HK-2 (cell line): ENCODE results near the gene ALAS1.

Experiments used
- DNase-seq: peaks from one replicate; pipeline ENCODE4 v3.0.0-alpha.2; 2018; ENCODE audit not compliant: unreplicated experiment

Gene ALAS1

DNA sequence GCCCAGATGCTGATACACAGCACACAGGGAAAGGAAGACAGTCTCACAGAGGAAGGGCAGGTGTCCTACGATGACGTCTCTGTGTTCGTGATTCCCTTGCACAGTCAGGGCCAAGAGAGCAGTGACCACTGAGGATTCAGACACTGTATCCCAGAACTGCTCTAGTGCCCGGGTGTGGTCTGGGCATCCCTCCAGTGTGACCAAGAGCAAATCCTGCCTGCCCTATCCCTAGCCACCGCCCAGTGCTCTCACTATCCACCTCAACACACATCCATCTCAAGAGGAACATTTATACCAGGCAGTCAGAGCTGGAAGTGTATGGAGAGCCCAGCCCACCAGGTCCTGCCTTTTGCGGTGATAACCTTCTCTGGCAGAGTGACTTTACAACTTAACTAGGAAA, 51.7 kb downstream of the ALAS1 start:
- DNase-seq, result no peak

DNA sequence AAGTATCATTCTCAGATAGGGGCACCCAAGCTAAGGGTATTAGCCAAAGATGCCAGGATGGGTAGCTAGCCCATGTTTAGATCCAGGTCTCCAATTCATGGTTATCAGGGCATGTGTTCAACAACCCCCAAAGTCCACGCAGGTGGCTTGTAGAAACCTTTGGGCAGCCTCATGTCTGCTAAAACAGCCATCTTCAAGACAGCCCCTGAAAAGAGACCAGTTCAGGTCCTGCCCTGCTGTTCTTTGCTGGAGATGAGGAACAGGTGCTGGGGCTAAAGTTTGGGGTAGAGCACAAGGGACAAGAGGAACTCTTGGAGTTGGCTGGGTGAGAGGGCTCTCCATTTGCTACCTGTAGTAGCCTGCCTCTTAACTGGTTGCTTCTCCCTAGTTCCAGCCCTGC, 52.2 kb downstream of the ALAS1 start:
- DNase-seq, result no peak

DNA sequence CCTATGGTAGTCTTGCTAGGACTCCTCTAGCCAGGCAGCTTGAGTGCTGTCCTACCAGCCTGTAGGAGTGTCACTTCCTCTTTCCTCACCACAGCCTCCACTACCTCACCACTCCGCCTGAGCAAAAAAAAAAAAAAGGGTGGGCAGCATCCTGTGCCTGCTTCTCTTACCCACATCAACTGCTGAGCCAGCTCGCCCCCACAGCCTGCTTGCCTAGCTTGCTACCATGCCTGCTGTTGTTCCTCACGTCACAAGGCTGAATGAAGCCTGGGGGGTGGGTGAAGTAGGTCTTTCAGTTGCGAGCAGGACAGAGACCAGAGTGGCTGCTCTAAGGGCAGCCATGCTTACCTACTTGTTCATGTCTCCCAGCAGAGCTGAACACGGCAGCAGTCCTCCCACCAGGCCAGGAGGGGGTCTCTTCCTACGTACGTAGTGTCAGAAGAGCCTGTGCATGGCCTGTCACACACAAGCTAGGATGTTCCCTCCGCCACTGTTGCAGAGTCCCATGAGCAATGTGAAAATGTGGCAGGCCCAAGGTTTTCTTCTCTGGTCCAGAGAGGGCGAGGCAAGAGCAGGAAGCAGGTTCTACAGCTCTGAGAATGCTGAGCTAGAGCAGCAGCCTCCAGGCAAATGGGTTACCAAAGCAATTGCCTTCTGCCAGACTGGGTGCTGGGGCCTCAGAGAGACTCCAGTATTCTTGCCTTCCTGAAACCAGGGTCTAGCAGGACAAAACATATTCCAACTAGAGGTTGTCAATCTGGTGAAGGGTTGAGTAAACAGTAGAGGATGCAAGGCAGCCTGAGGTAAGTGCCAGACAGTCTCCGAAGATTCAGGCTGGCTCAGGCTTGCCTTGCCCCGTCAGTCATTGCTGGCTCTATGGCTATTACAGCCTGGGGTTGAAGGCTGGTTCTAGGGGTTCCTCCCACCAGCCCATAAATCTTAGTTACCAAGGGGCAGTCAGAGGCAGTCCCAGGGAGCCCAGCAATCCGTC, 55.6 kb downstream of the ALAS1 start:
- no peak for DNase-seq

DNA sequence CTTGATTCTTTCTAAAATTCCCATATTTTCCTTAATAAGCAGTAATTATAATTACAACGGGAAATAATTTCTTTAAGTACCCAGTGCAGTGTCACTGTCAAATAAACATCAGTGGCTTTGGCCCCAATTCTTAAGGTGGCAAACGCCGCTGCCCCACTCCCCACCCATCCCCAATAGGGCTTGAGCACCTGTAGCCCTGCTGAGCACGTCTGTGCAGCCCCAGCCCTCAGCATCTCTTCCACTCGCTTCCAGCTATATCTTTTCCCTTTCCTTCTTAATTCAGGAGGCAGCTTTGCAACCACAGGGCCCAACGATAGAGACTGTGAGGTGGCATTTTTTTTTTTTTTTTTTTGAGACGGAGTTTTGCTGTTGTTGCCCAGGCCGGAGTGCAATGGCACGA, 56.6 kb downstream of the ALAS1 start:
- DNase-seq, result no peak

- DNase-seq, result no peak
These were observed 58.2 kb downstream of the ALAS1 start for GRCh38 chr3:52256159-52256558.

DNA sequence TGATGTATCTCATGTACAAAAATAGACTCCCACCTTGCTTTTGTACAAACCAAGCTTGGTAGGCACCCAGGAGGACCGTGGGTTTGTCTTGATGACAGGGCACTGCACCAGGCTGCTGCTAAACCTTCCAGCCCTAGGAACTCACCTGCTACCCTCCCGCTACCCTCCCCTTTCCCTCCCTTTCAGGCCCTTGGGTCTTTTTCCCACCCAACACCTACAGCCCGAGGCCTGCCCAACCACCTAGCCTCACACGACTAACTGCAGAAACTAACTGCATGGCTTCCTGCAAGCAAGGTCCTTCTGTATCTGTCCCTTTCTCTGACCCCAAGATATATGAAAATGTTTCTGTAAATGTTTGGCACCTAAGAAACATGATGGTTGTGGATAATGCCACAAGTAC, 58.7 kb downstream of the ALAS1 start:
- DNase-seq, result no peak

DNA sequence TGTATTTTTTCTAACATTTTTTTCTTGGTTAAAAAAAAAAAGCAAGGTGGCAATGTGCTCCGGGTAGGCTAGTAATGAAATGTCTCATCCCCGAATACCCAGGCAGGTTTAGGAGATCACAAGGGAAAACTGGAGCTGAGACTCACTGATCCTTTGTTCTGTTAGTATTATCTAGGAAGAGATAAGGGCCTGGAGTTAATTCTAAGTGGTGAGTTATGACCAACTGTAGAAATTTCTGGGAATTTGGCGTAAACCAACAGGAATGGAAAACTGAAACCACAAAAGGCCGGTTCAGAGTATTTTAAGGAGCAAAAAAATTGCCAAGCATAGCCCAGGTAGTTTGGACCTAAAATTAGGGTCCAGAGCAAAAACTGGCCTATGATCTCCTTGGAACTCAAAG, 60.0 kb downstream of the ALAS1 start:
- no peak for DNase-seq

GRCh38 chr3:52259035-52259434, 61.1 kb downstream of the ALAS1 start:
- DNase-seq, result no peak

DNA sequence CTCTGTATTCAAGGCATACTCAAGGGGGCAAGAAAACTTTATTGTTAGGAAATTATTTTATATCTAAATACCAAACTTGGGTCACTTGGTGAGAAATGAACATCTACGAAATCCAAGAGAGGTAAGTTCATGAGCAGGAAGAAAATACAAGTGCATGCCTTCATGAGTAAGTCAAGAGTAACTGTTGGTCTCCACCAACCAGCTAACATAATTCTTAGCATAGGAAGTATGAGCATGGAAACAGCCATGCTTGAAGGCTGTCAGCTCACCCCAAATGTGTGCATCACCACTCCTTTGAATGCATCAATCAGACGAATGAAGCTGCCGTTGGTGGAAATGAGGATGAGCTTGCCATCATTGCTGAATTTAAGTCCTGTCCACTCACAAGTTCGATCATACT, 61.5 kb downstream of the ALAS1 start:
- no peak for DNase-seq

DNA sequence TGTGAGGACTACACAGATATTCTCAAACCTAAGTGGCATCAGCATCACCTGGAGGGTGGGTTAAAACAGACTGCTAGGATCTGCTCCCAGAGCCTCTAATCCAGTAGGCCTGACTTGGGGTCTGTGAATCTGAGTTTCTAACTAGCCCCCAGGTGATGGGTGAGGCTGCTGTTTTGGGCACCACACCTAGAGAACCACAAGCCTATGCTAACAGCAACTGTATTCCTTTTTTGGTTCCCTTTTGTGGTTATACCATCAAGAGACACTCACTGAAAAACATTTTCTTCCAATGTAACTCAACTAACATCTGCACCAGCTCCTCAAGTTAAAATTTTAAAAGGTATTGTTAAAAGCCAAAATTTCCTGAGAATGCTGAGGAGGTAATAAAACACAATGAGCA, 64.5 kb downstream of the ALAS1 start:
- no peak for DNase-seq
